GM19324 (cell line): ENCODE measurements around the gene PLEKHA5.
"Not testable (repeated sequence)": the region's sequence is repeated elsewhere in the genome, so short reads cannot be mapped to it uniquely, and the experiment has no call there.

Source experiments
- ATAC-seq: cut with Tn5 transposase; IDR thresholded peaks from one replicate; pipeline ENCODE4 v1.9.1; 2021; ENCODE audit warnings: mild to moderate bottlenecking, moderate library complexity; ENCODE audit not compliant: unreplicated experiment, low FRiP score

Gene PLEKHA5

GRCh38 chr12:19227190-19227879, 97.8 kb downstream of the PLEKHA5 start:
- no peak for ATAC-seq

- ATAC-seq = no peak
Observed at GRCh38 chr12:19227880-19228210, 98.3 kb downstream of the PLEKHA5 start.

DNA sequence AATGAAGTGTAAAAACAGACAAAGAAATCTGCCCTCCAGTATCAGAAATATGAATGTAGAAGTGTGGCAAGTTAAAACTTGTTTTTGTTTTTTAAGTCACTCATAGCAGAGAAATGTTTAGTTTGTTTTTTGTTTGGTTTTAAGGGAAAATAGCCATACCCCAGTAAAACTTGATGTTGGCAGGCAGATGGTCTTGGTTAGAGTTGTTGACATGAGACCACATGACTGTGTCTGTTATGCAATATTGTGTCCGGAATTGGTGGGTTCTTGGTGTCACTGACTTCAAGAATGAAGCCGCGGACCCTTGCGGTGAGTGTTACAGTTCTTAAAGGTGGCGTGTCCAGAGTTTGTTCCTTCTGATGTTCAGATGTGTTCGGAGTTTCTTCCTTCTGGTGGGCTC, 99.5 kb downstream of the PLEKHA5 start:
- ATAC-seq = not testable (repeated sequence)

- no peak for ATAC-seq
Observed at GRCh38 chr12:19230299-19230866, 100.8 kb downstream of the PLEKHA5 start.

- ATAC-seq = no peak
Observed at GRCh38 chr12:19230896-19231295, 101.4 kb downstream of the PLEKHA5 start.

DNA sequence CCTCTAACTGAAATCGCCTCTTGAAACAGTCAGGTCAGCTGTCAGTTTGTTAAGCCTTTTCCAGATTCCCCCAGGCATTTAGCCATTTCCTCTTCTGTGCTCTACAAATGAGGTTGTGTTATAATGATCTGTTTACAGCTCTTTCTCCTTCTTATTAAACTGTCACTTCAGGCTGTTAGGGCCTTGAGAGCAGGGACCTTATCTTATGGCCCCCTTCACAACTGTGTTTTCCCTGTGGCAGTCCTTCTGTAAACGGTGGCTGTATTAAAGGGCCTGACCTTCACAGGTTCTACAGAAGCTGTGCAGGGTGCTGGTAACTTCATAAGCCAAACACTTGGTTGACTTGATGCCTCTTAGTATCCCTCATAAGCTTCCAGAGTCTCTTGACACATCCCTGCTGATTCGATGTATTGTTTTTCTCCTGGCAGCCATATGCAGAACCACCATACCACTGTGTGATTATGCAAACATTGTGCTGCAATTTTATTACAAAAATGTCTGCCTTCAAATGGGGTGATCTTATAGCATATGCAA, 104.7 kb downstream of the PLEKHA5 start:
- ATAC-seq = no peak

DNA sequence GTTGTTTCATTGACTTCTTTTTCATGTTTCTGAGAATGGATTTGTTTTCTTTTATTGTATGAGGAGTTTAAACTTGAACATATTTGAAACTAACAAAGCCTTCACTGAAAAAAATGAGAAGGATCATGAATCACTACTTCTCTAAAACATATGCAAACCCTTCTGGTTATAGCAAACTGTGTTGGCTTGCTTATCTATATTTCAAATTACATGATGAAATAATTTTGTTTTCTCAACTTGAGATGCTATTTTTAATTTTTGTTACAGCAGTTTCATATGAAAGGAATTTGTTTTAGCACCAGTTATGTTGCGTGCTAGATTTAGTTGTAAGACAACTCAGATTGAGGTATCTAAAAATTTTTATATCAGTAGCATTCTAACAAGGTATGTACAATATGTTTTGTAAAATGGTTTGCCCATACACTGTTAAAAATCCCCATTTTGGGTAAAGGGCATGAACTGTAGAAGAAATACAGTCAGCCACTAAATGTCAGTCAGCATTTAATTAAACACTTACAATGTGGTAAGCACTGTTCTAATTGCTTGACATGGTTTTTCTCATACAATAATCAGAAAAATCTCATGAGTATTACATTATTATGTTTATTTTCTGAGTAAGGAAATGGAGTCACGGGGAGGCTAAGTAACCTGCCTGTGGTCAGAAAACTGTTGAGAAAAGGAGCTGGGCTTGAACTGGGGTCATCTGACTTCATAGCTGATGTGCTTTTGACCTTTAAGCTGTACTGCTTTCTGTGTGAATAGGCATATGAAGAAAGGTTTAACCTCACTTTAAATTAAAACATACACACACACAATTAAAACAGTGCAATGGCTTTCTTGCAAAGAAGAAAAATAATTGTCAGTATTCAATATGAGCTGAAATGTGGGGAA, 105.7 kb downstream of the PLEKHA5 start:
- ATAC-seq = no peak

DNA sequence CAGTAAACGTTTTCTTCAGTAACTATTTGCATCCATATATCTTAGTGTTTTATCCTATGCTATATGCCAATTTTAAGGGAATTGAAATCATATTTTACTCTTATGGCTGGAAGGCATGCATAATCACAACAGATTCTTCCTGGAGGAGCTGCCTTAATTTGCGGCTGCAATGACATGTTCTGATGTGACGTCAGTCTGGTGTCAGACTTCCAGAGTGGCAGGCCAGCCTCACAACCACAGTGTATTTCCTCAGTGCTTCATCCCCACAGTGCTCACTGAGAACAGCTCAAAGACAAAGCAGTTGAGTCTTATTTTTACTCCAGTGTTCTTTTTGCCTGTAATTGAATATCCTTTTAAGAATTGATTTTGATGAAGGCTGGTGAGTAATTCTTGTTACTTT, 107.1 kb downstream of the PLEKHA5 start:
- no peak for ATAC-seq

DNA sequence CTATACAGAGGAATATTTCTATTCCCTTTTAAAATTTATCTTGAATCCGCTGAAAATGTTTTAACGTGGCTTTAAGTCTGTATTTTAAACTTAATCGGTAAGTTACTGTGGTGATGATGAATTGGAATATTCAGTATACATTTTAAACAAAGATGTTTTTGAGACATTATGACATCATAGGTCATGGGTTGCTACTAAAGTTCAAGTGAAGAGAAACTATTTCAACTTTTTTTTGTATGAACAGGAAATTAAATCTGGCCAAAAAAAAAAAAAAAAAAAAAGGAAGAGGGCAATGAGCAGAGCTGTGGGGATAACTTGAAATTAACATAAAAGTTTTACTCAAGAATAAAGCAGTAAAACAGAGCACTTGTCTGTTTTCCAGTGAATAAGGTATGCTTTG, 109.0 kb downstream of the PLEKHA5 start:
- no peak for ATAC-seq

GRCh38 chr12:19239102-19239501, 109.6 kb downstream of the PLEKHA5 start:
- no peak for ATAC-seq

GRCh38 chr12:19239616-19240234, 110.2 kb downstream of the PLEKHA5 start:
- ATAC-seq = no peak

DNA sequence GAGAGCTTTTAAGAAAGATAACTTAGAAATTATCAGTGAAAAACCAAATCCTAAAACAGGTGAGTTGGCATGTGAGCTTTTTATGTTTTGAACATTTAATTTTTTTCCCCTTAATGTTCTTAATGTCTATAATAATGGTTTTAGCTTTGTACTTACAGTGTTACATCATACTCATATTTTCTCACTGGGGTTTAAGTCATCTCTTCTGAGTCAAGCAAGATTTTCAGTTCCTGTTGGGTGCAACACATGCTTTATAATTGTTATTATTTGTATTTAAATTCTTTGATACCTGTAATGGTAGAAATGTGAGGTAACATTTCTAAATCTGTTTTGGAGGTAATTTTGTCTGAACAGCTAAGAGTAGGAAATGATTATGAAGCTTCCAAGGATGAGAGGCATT, 113.0 kb downstream of the PLEKHA5 start:
- ATAC-seq = no peak

DNA sequence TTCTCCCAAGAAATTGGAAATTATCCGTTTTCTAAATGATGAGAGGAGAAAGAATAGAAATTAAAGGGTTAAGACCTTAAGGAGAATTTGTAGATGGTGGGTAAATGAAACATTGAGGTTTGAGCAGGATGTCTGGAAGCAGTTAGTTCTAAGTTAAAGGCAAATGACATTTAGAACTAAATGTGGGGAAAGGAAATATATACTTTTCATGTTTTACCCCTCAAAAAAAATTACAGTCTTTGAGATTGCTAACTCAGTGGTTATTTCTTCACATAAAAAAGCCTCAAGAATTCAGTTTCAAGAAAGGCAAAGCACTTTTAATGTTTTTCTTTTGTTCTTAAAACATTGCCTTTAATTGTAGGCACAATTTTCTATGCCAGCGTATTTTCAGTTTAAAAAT, 114.0 kb downstream of the PLEKHA5 start:
- ATAC-seq = no peak

- no peak for ATAC-seq
Observed at GRCh38 chr12:19244312-19244711, 114.8 kb downstream of the PLEKHA5 start.

- ATAC-seq = no peak
Observed at GRCh38 chr12:19245106-19245505, 115.6 kb downstream of the PLEKHA5 start.

DNA sequence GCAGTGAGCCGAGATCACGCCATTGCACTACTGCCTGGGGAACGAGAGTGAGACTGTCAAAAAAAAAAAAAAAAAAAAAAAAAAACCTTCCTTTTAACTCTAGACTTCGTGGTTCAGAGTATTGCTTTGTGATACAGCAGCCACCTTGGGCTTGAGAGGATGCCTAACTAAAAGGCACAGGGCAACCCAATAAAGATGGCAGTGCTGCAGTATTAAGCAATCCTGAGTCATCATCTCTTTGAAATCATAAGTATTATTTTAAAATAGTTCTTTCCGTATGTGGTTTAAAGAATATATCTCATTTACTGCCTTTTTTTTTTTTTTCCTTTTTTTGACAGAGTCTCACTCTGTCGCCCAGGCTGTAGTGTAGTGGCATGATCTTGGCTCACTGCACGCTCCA, 116.1 kb downstream of the PLEKHA5 start:
- no peak for ATAC-seq

DNA sequence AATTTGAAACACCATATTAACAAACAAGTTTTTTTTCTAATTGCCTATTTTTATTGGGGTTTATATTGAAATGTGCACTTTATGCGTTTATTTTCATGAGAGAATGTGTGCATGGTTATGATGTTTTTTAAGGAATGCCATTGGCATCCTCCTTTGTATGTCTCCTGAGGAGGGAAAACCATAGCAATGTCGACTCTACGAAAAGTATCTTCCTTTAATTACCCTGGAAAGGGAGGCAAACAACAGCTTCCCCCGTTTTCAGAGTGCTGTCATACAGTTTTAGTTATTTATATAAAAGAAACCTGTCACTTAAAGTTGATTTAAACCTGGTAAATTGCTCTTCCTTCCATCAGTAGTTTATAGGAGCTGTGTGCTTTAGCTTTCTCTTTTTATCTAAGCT, 117.4 kb downstream of the PLEKHA5 start:
- no peak for ATAC-seq

DNA sequence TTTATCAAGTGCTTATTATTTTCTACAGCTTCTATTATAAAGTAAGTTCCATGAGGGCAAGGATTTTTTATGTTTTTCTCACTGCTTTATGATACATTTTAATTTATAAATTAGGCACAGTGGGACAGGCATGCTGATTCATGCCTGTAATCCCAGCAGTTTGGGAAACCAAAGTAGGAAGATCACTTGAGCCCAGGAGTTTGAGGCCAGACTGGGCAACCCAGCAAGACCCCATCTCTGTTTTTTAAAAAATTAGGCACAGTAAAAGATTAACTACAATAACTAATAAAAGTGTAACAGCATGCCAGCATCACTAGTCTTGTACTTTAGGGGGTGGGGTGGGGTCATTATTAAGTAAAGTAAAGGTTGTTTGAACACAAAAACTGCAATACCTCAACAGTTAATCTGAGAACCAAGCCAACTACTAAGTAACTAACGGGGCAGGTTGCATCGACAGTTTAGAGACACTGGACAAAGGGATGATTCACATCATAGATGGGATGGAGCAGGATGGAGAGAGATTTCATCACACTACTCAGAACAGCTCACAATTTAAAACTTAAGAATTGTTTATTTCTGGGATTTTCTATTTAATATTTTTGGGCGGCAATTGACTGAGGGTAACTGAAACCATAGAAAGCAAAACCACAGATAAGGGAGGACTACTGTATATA, 119.5 kb downstream of the PLEKHA5 start:
- ATAC-seq = no peak

DNA sequence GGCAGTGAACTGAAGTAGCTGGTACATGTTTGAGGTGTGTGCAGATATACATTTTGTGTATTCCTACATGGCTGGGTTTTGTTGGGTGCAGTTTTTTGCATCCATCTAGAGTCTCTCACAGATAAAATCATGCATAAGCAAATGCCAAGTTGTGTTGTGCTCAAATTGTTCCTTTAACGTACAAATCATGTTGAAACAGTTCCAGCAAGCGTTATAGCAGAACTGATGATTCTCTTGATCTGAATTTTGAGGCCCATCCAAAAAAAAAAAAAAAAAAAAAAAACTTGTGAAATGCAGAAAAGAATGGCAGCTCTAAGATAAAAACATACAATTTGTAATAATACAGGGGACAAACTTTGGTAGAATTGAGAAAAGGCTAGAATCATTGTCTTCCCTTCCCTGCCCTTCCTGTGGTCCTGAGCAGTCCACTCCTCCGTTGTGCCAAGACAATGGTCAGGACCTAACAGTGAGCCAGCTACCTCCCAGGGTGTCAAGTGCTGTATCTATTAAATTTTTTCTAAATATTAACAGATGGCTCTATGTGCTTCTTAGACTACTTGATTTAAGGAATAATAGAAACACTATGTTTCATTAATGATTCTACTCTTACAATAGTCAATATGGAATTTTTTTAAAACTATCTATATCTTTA, 122.1 kb downstream of the PLEKHA5 start:
- no peak for ATAC-seq

GRCh38 chr12:19260135-19260534, 130.6 kb downstream of the PLEKHA5 start:
- ATAC-seq = no peak
